Measurements from ENCODE around the gene SVOPL. TPM values are rescaled to one million over a fixed set of nuclear protein-coding genes. Genes with fewer than 3 reads are reported as not detected.

The SVOPL gene
- total and polyA plus RNA-seq, 3 experiments from 2014 or later, result not detected

- no peaks in the 10 kb centered on the region for H3K9me3 ChIP-seq (ENCODE audit: low read length)
- Mint-ChIP-seq H3K27me3 (peaks cover 21 to 63% of the 10 kb centered on the region in 2 donors), H3K9me3 (no peaks in the 10 kb centered on the region), H3K36me3 (no peaks in the 10 kb centered on the region), H3K4me3 (no peak overlapping the region), H3K4me1 (peaks cover 0 to 8% (median 0%) of the 10 kb centered on the region in 3 donors), H3K27ac (no peak overlapping the region)
- ChIA-PET POLR2A (no interaction called here), CTCF (no interaction called here)
- no peak overlapping the region for H3K4me3 ChIP-seq (ENCODE audit: low read length)
- H3K27me3 ChIP-seq (ENCODE audit: insufficient read depth, low read length, poor library complexity, severe bottlenecking), result no peaks in the 10 kb centered on the region
- DNase-seq, result no peak
- H3K36me3 ChIP-seq (ENCODE audit: insufficient read depth, low read length), result no peaks in the 10 kb centered on the region
- no peak overlapping the region for H3K27ac ChIP-seq (ENCODE audit: low read depth, low read length)
- no peaks in the 10 kb centered on the region for H3K4me1 ChIP-seq (ENCODE audit: insufficient read depth, low read length)
Observed at GRCh38 chr7:138662991-138663320, 38.2 kb downstream of the SVOPL start.

- Histone ChIP-seq H3K36me3 (ENCODE audit: insufficient read depth, low read length) (no peaks in the 10 kb centered on the region), H3K9me3 (ENCODE audit: low read length) (no peaks in the 10 kb centered on the region), H3K27me3 (ENCODE audit: insufficient read depth, low read length, poor library complexity, severe bottlenecking) (no peaks in the 10 kb centered on the region), H3K27ac (ENCODE audit: low read depth, low read length) (no peak overlapping the region), H3K4me1 (ENCODE audit: insufficient read depth, low read length) (no peaks in the 10 kb centered on the region), H3K4me3 (ENCODE audit: low read length) (no peak overlapping the region)
- no peak overlapping the region for H3K27ac Mint-ChIP-seq
- peaks cover 0 to 8% (median 0%) of the 10 kb centered on the region in 3 donors for H3K4me1 Mint-ChIP-seq
- no peaks in the 10 kb centered on the region for H3K9me3 Mint-ChIP-seq
- peaks cover 21 to 61% of the 10 kb centered on the region in 2 donors for H3K27me3 Mint-ChIP-seq
- H3K4me3 Mint-ChIP-seq, result no peak overlapping the region
- ChIA-PET POLR2A (no interaction called here), CTCF (no interaction called here)
- H3K36me3 Mint-ChIP-seq, result no peaks in the 10 kb centered on the region
- no peak for DNase-seq
Observed at GRCh38 chr7:138662076-138662990, 38.8 kb downstream of the SVOPL start.

DNA sequence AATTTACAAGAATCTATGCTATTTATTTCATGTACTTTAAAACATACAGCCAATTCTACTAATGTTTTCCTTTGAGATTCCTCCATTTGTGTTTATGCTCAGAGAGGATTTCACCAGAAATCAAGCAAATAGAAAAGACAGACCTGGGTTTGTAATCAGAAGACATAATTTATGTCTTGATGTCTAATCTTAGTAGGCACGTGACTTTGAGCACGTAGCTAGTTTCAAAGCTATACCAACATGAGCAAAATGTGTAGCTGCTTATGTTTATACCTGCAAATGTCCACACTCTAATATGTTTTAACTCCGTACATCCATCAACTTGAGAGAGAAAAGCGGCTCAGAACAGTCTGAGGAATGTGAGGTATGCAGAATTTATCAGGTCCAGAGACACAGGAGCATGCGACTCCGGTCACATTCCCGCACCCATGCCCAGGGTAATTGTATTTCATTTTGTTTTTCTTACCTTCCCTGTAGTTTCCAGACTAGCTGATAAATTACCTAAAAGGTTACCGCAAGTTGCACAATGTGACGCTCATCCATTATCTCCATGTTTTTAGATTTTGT lies 40.0 kb downstream of the SVOPL start:
- no peak overlapping the region for H3K4me3 ChIP-seq (ENCODE audit: low read length)
- no peaks in the 10 kb centered on the region for H3K9me3 ChIP-seq (ENCODE audit: low read length)
- H3K4me1 Mint-ChIP-seq, result peaks cover 0 to 8% (median 0%) of the 10 kb centered on the region in 3 donors
- CTCF ChIA-PET, result no interaction called here
- POLR2A ChIA-PET, result no interaction called here
- no peaks in the 10 kb centered on the region for H3K36me3 Mint-ChIP-seq
- no peak for DNase-seq
- no peaks in the 10 kb centered on the region for H3K4me1 ChIP-seq (ENCODE audit: insufficient read depth, low read length)
- no peaks in the 10 kb centered on the region for H3K36me3 ChIP-seq (ENCODE audit: insufficient read depth, low read length)
- no peak overlapping the region for H3K27ac Mint-ChIP-seq
- no peaks in the 10 kb centered on the region for H3K9me3 Mint-ChIP-seq
- no peaks in the 10 kb centered on the region for H3K27me3 ChIP-seq (ENCODE audit: insufficient read depth, low read length, poor library complexity, severe bottlenecking)
- no peak overlapping the region for H3K4me3 Mint-ChIP-seq
- no peak overlapping the region for H3K27ac ChIP-seq (ENCODE audit: low read depth, low read length)
- peaks cover 17 to 54% of the 10 kb centered on the region in 2 donors for H3K27me3 Mint-ChIP-seq

- H3K4me3 ChIP-seq (ENCODE audit: low read length), result no peak overlapping the region
- Mint-ChIP-seq H3K9me3 (peaks cover 0 to 3% (median 0%) of the 10 kb centered on the region in 5 donors), H3K27me3 (peaks cover 14 to 35% of the 10 kb centered on the region in 2 donors), H3K27ac (no peak overlapping the region), H3K4me1 (peaks cover 0 to 1% (median 0%) of the 10 kb centered on the region in 3 donors), H3K4me3 (no peak overlapping the region), H3K36me3 (no peaks in the 10 kb centered on the region)
- ChIA-PET POLR2A (interaction anchor here (0.6 kb wide), 1 partner anchor 34 kb away, joined by 3 read pairs; no protein-coding TSS in a partner anchor), CTCF (no interaction called here)
- no peaks in the 10 kb centered on the region for H3K36me3 ChIP-seq (ENCODE audit: insufficient read depth, low read length)
- no peaks in the 10 kb centered on the region for H3K4me1 ChIP-seq (ENCODE audit: insufficient read depth, low read length)
- H3K27ac ChIP-seq (ENCODE audit: low read depth, low read length), result no peak overlapping the region
- H3K27me3 ChIP-seq (ENCODE audit: insufficient read depth, low read length, poor library complexity, severe bottlenecking), result no peaks in the 10 kb centered on the region
- H3K9me3 ChIP-seq (ENCODE audit: low read length), result no peaks in the 10 kb centered on the region
- no peak for DNase-seq
Observed at GRCh38 chr7:138658889-138659288, 42.3 kb downstream of the SVOPL start.

DNA sequence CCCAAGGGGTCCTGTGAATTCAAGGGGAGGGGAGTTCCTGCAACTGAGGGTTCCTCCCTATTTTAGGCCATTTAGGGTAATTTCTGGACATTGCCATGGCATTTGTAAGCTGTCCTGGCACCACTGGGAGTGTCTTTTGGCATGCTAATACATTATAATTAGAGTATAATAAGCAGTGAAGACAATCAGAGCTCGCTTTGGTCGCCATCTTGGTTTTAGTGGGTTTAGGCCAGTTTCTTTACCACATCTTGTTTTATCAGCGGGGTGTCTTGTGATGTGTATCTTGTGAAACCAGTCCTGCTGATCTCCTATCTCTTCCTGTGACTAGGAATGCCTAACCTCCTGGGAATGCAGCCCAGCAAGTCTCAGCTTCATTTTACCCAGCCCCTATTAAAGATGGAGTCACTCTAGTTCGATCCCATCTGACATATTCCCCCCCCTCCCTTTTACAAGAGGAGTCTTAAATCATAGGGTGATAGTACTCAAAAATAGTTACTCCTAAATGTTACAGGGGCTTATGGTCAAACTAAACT lies 43.2 kb downstream of the SVOPL start:
- no peaks in the 10 kb centered on the region for H3K4me1 Mint-ChIP-seq
- Histone ChIP-seq H3K27ac (ENCODE audit: low read depth, low read length) (no peak overlapping the region), H3K4me1 (ENCODE audit: insufficient read depth, low read length) (no peaks in the 10 kb centered on the region), H3K9me3 (ENCODE audit: low read length) (no peaks in the 10 kb centered on the region), H3K4me3 (ENCODE audit: low read length) (no peak overlapping the region), H3K27me3 (ENCODE audit: insufficient read depth, low read length, poor library complexity, severe bottlenecking) (no peaks in the 10 kb centered on the region), H3K36me3 (ENCODE audit: insufficient read depth, low read length) (no peaks in the 10 kb centered on the region)
- H3K9me3 Mint-ChIP-seq, result peaks cover 0 to 8% (median 6%) of the 10 kb centered on the region in 5 donors
- H3K4me3 Mint-ChIP-seq, result no peak overlapping the region
- peaks cover 10 to 26% of the 10 kb centered on the region in 2 donors for H3K27me3 Mint-ChIP-seq
- H3K27ac Mint-ChIP-seq, result no peak overlapping the region
- H3K36me3 Mint-ChIP-seq, result peaks cover 0 to 3% (median 0%) of the 10 kb centered on the region in 3 donors
- DNase-seq, result no peak
- POLR2A ChIA-PET, result no interaction called here
- CTCF ChIA-PET, result interaction anchor here (0.6 kb wide), 1 partner anchor 365 kb away, joined by 3 read pairs; no protein-coding TSS in a partner anchor

- Histone ChIP-seq H3K9me3 (ENCODE audit: low read length) (no peaks in the 10 kb centered on the region), H3K27ac (ENCODE audit: low read depth, low read length) (no peak overlapping the region), H3K27me3 (ENCODE audit: insufficient read depth, low read length, poor library complexity, severe bottlenecking) (no peaks in the 10 kb centered on the region), H3K36me3 (ENCODE audit: insufficient read depth, low read length) (no peaks in the 10 kb centered on the region), H3K4me1 (ENCODE audit: insufficient read depth, low read length) (no peaks in the 10 kb centered on the region), H3K4me3 (ENCODE audit: low read length) (no peak overlapping the region)
- Mint-ChIP-seq H3K4me3 (no peak overlapping the region), H3K36me3 (peaks cover 0 to 5% (median 0%) of the 10 kb centered on the region in 3 donors), H3K4me1 (no peaks in the 10 kb centered on the region), H3K27ac (no peak overlapping the region), H3K27me3 (peaks cover 4 to 21% of the 10 kb centered on the region in 2 donors), H3K9me3 (peaks cover 0 to 10% (median 9%) of the 10 kb centered on the region in 5 donors)
- ChIA-PET POLR2A (no interaction called here), CTCF (no interaction called here)
- DNase-seq, result no peak
Observed at GRCh38 chr7:138656952-138657351, 44.2 kb downstream of the SVOPL start.

GRCh38 chr7:138654616-138655015 lies 46.5 kb downstream of the SVOPL start:
- no peaks in the 10 kb centered on the region for H3K4me1 Mint-ChIP-seq
- no peak overlapping the region for H3K27ac ChIP-seq (ENCODE audit: low read depth, low read length)
- H3K36me3 ChIP-seq (ENCODE audit: insufficient read depth, low read length), result no peaks in the 10 kb centered on the region
- H3K27me3 Mint-ChIP-seq, result peaks cover 7 to 10% of the 10 kb centered on the region in 2 donors
- no peaks in the 10 kb centered on the region for H3K27me3 ChIP-seq (ENCODE audit: insufficient read depth, low read length, poor library complexity, severe bottlenecking)
- no peak overlapping the region for H3K27ac Mint-ChIP-seq
- ChIA-PET POLR2A (no interaction called here), CTCF (no interaction called here)
- H3K9me3 Mint-ChIP-seq, result peaks cover 0 to 10% (median 9%) of the 10 kb centered on the region in 5 donors
- H3K4me3 ChIP-seq (ENCODE audit: low read length), result no peak overlapping the region
- H3K9me3 ChIP-seq (ENCODE audit: low read length), result no peaks in the 10 kb centered on the region
- H3K36me3 Mint-ChIP-seq, result peaks cover 0 to 9% (median 0%) of the 10 kb centered on the region in 3 donors
- no peak overlapping the region for H3K4me3 Mint-ChIP-seq
- no peaks in the 10 kb centered on the region for H3K4me1 ChIP-seq (ENCODE audit: insufficient read depth, low read length)
- DNase-seq, result no peak

- POLR2A ChIA-PET, result no interaction called here
- no peak for DNase-seq
Observed at GRCh38 chr7:138649506-138649905, 51.7 kb downstream of the SVOPL start.

More at GRCh38 chr7:138649506-138649905, 51.7 kb downstream of the SVOPL start:
- Mint-ChIP-seq H3K27ac (no peak overlapping the region), H3K9me3 (peaks cover 0 to 15% (median 10%) of the 10 kb centered on the region in 5 donors), H3K27me3 (peaks cover 3 to 4% of the 10 kb centered on the region in 2 donors), H3K4me3 (no peak overlapping the region), H3K36me3 (peaks cover 0 to 9% (median 0%) of the 10 kb centered on the region in 3 donors), H3K4me1 (no peaks in the 10 kb centered on the region)
- Histone ChIP-seq H3K4me1 (ENCODE audit: insufficient read depth, low read length) (no peaks in the 10 kb centered on the region), H3K36me3 (ENCODE audit: insufficient read depth, low read length) (no peaks in the 10 kb centered on the region), H3K4me3 (ENCODE audit: low read length) (no peak overlapping the region), H3K27me3 (ENCODE audit: insufficient read depth, low read length, poor library complexity, severe bottlenecking) (no peaks in the 10 kb centered on the region), H3K27ac (ENCODE audit: low read depth, low read length) (no peak overlapping the region), H3K9me3 (ENCODE audit: low read length) (no peaks in the 10 kb centered on the region)
- CTCF ChIA-PET, result no interaction called here

Measured in CD8-positive, alpha-beta memory T cell (primary cell).